ENCODE data around the gene CEBPG. TPM values are rescaled to one million over a fixed set of nuclear protein-coding genes. Genes with fewer than 3 reads are reported as not detected.

The CEBPG gene
- total and polyA plus RNA-seq, 9 of the 15 experiments (the other 6 are each of a cell fraction or from before 2014, with no cell fraction given) = 9.5 to 34.9 (median 30.9) TPM

DNA sequence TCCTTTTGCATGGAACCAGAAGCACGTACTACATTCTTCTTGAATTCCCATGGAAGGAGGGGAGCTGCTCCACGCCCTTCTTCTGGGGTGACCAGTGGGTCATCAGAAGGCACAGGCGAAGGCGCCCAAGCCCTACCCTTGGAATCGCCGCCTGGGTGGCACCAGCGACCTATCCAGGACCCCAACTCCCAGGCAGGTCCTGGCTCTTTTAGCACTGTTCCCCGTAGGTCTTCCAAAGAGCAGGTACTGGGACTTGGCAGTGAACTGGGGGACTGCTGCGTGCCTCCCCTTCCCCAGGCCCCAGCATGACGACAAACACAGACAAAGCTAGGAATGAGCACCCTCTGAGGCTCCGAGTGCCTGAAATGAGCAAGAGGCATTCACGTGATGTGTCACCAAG is 45.0 kb downstream of the CEBPG start:
- no peaks in the 10 kb centered on the region for H3K79me2 ChIP-seq (ENCODE audit: control insufficient read depth, insufficient read depth, low read length)
- no peaks in the 10 kb centered on the region for H3K9me1 ChIP-seq (ENCODE audit: control insufficient read depth, insufficient read depth, low read length)
- POLR2A ChIA-PET = interaction anchor here (0.6 to 0.7 kb wide), 2 partner anchors 351 to 700 kb away, joined by 3 read pairs; no protein-coding TSS in a partner anchor
- no peak for FAIRE-seq
- H3K9me3 ChIP-seq (replicated peaks; ENCODE audit: control insufficient read depth, insufficient read depth, low read depth, low read length) = no peaks in the 10 kb centered on the region
- BruUV-seq (replicated peaks) = no TSS peak
- no peak for ATAC-seq
- intact Hi-C loops (cut with micrococcal nuclease) (no loop called here), in situ Hi-C loops (cut with MboI) (no loop called here)
- H3K36me3 ChIP-seq (ENCODE audit: control insufficient read depth, insufficient read depth, low read length) = no peaks in the 10 kb centered on the region
- WGBS (ENCODE audit: insufficient coverage, low coverage, missing lambda C conversion rate) = 25% methylated on average over 10 of the region's 12 CpGs
- H3K4me2 ChIP-seq (ENCODE audit: insufficient read depth, low read length) = no peak overlapping the region
- no peak overlapping the region for H2AFZ ChIP-seq (ENCODE audit: low read depth, low read length)
- peaks cover 19% of the 10 kb centered on the region for H4K20me1 ChIP-seq (replicated peaks; ENCODE audit: control insufficient read depth, insufficient read depth, low read length)
- CTCF ChIA-PET (ENCODE audit: low intra/inter-chr PET ratio) = no interaction called here
- no peak overlapping the region for H3K9ac ChIP-seq (ENCODE audit: insufficient read depth in 1 of 2, low read depth in 2 of 2, low read length in 2 of 2)
- H3K4me1 ChIP-seq (replicated peaks in 1 of 2; ENCODE audit: control insufficient read depth in 2 of 2, insufficient read depth in 2 of 2, low read length in 2 of 2) = peaks cover 0 to 7% of the 10 kb centered on the region in 2 experiments; a peak in 2 of 5 replicates
- DNase-seq (ENCODE audit: extremely low read depth in 1 of 4, low spot score in 3 of 4) = no peak
- peaks cover 0 to 21% of the 10 kb centered on the region in 2 experiments; a peak in 2 of 5 replicates for H3K27me3 ChIP-seq (ENCODE audit: control insufficient read depth in 2 of 2, insufficient read depth in 2 of 2, low read length in 2 of 2)
- no peak overlapping the region for H3K27ac ChIP-seq (ENCODE audit: extremely low read depth, low read depth, low read length)
- no peak overlapping the region for H3K4me3 ChIP-seq
- TF ChIP-seq ETS1 (conservative IDR thresholded peaks at IDR 0.05; ENCODE audit: control insufficient read depth, low read depth, low read length) = no peak
- TF ChIP-seq ZNF518B (CRISPR knock-in tag; IDR thresholded peaks at IDR 0.05) = no peak
- no peak for TF ChIP-seq ZNF444 (CRISPR knock-in tag; IDR thresholded peaks at IDR 0.05)
- no peak for TF ChIP-seq ZNF280B (CRISPR knock-in tag; IDR thresholded peaks at IDR 0.05)
- no peak for TF ChIP-seq ZNF449 (CRISPR knock-in tag; IDR thresholded peaks at IDR 0.05)
- no peak for TF ChIP-seq ELK1 (CRISPR knock-in tag; IDR thresholded peaks at IDR 0.05)
- no peak for TF ChIP-seq RB1 (IDR thresholded peaks at IDR 0.05; ENCODE audit: low read depth)
- TF ChIP-seq RBM22 (IDR thresholded peaks at IDR 0.05; ENCODE audit: low read depth, low read length, poor library complexity, severe bottlenecking) = no peak
- TF ChIP-seq NCOA4 (IDR thresholded peaks at IDR 0.05; ENCODE audit: partially characterized antibody) = no peak
- TF ChIP-seq ZNF655 (CRISPR knock-in tag; IDR thresholded peaks at IDR 0.05) = no peak

Data from K562 (cell line).